Lower leg skin (tissue), 3 donors: Measurements from ENCODE around the gene ATP13A1.
"Not testable (repeated sequence)": the region's sequence is repeated elsewhere in the genome, so short reads cannot be mapped to it uniquely, and the experiment has no call there.

Experiments
- POLR2A ChIP-seq, 2 donors: fragments of 450-650 bp; IDR thresholded peaks; one replicate each; pipeline ENCODE4 v1.6.1; 2016 to 2017; ENCODE audit warnings: antibody characterized with exemption in 2 of 2, mild to moderate bottlenecking in 1 of 2, moderate library complexity in 1 of 2
- TF ChIP-seq, protein P1 (sequence below), 3 donors: fragments of 450-650 bp; IDR thresholded peaks; one replicate each; pipeline ENCODE4 v1.5.1; 2016; ENCODE audit warnings: antibody characterized with exemption in 3 of 3, mild to moderate bottlenecking in 3 of 3, moderate library complexity in 2 of 3

DNA sequence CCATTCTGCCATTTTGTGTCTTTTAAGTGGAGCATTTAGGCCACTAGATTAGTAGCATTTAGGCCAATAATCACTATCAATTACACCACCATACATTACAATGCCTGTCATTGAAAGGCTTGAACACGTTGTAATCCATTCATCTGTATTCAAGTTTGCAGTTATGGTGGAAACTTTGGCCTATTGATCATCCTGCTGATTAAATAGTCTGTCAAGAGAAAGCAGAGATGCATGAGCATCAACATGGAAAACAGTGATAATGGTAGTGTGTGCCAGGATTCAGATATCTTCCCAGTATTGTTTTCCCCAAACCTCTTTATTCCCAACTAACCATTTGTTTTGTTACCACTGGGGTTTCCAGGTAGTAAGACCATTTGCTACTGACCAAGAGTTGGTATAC, 37.0 kb upstream of the ATP13A1 start:
- TF ChIP-seq, protein P1, sequence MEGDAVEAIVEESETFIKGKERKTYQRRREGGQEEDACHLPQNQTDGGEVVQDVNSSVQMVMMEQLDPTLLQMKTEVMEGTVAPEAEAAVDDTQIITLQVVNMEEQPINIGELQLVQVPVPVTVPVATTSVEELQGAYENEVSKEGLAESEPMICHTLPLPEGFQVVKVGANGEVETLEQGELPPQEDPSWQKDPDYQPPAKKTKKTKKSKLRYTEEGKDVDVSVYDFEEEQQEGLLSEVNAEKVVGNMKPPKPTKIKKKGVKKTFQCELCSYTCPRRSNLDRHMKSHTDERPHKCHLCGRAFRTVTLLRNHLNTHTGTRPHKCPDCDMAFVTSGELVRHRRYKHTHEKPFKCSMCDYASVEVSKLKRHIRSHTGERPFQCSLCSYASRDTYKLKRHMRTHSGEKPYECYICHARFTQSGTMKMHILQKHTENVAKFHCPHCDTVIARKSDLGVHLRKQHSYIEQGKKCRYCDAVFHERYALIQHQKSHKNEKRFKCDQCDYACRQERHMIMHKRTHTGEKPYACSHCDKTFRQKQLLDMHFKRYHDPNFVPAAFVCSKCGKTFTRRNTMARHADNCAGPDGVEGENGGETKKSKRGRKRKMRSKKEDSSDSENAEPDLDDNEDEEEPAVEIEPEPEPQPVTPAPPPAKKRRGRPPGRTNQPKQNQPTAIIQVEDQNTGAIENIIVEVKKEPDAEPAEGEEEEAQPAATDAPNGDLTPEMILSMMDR (IDR thresholded peaks at IDR 0.05), result not testable (repeated sequence)
- not testable (repeated sequence) for TF ChIP-seq POLR2A (IDR thresholded peaks at IDR 0.05)
